Activated naive CD4-positive, alpha-beta T cell (primary cell): ENCODE results near the gene PPP6R3.
"Not testable (repeated sequence)": the region's sequence is repeated elsewhere in the genome, so short reads cannot be mapped to it uniquely, and the experiment has no call there.

ENCODE experiments used
- DNase-seq, 4 experiments: peaks; one replicate each; lab custom pipeline; 2025; lab: John Stamatoyannopoulos, UW

Gene PPP6R3

GRCh38 chr11:68457216-68457897 lies 3.2 kb upstream of the PPP6R3 start:
- no peak for DNase-seq

GRCh38 chr11:68457898-68458249 lies 2.7 kb upstream of the PPP6R3 start:
- DNase-seq: no peak

GRCh38 chr11:68458340-68458739 lies 2.2 kb upstream of the PPP6R3 start:
- DNase-seq: not testable (repeated sequence)

GRCh38 chr11:68459886-68460740 lies 439 bp upstream of the PPP6R3 start:
- peak; percentile 90 to 97 (median 94) for DNase-seq

- DNase-seq: no peak
These were observed 994 bp downstream of the PPP6R3 start for GRCh38 chr11:68461575-68461917.

GRCh38 chr11:68463714-68464113 lies 3.2 kb downstream of the PPP6R3 start:
- DNase-seq: no peak

- DNase-seq: no peak
These were observed 6.8 kb downstream of the PPP6R3 start for GRCh38 chr11:68467201-68467834.

- DNase-seq: no peak
These were observed 7.8 kb downstream of the PPP6R3 start for GRCh38 chr11:68468217-68468828.

GRCh38 chr11:68469122-68469521 lies 8.6 kb downstream of the PPP6R3 start:
- DNase-seq: no peak

- DNase-seq: no peak
These were observed 9.1 kb downstream of the PPP6R3 start for GRCh38 chr11:68469642-68470041.

- no peak for DNase-seq
These were observed 9.8 kb downstream of the PPP6R3 start for GRCh38 chr11:68470304-68470811.

GRCh38 chr11:68471360-68472340 lies 11.1 kb downstream of the PPP6R3 start:
- no peak for DNase-seq

- DNase-seq: no peak
These were observed 12.2 kb downstream of the PPP6R3 start for GRCh38 chr11:68472778-68473177.

- no peak for DNase-seq
These were observed 13.1 kb downstream of the PPP6R3 start for GRCh38 chr11:68473693-68474092.

GRCh38 chr11:68475626-68476025 lies 15.1 kb downstream of the PPP6R3 start:
- DNase-seq: not testable (repeated sequence)

GRCh38 chr11:68479390-68479789 lies 18.8 kb downstream of the PPP6R3 start:
- DNase-seq: no peak

- no peak for DNase-seq
These were observed 19.6 kb downstream of the PPP6R3 start for GRCh38 chr11:68480193-68480592.

- no peak for DNase-seq
These were observed 20.4 kb downstream of the PPP6R3 start for GRCh38 chr11:68480852-68481510.

- no peak for DNase-seq
These were observed 21.2 kb downstream of the PPP6R3 start for GRCh38 chr11:68481579-68482240.

- DNase-seq: no peak
These were observed 28.1 kb downstream of the PPP6R3 start for GRCh38 chr11:68488623-68489022.
